Nephron progenitor cell (in vitro differentiated cells): ENCODE data around the gene HPCA.

Source experiments
- DNase-seq: peaks from one replicate; pipeline ENCODE4 v3.0.0; 2021
- H3K27ac Mint-ChIP-seq: 2 replicates; pipeline ENCODE4 v1.8.0; 2021; ENCODE audit warnings: mild to moderate bottlenecking, moderate library complexity, mixed read lengths
- H3K27me3 Mint-ChIP-seq: 2 replicates; pipeline ENCODE4 v1.8.0; 2021; ENCODE audit warnings: mild to moderate bottlenecking, low read depth, mixed read lengths; ENCODE audit not compliant: poor library complexity
- H3K36me3 Mint-ChIP-seq: 2 replicates; pipeline ENCODE4 v1.8.0; 2021; ENCODE audit warnings: low read depth, mixed read lengths
- H3K4me1 Mint-ChIP-seq: 2 replicates; pipeline ENCODE4 v1.8.0; 2021; ENCODE audit warnings: mixed read lengths
- H3K4me3 Mint-ChIP-seq: 2 replicates; pipeline ENCODE4 v1.8.0; 2021; ENCODE audit warnings: mild to moderate bottlenecking, moderate library complexity, mixed read lengths
- H3K9me3 Mint-ChIP-seq: 2 replicates; pipeline ENCODE4 v1.8.0; 2021; ENCODE audit warnings: mild to moderate bottlenecking, moderate library complexity, mixed read lengths
- CTCF ChIP-seq: fragments of 200-600 bp; sonication (generic); IDR thresholded peaks from 2 replicates; pipeline ENCODE4 v1.5.0; 2021; ENCODE audit warnings: antibody characterized with exemption

The HPCA gene

DNA sequence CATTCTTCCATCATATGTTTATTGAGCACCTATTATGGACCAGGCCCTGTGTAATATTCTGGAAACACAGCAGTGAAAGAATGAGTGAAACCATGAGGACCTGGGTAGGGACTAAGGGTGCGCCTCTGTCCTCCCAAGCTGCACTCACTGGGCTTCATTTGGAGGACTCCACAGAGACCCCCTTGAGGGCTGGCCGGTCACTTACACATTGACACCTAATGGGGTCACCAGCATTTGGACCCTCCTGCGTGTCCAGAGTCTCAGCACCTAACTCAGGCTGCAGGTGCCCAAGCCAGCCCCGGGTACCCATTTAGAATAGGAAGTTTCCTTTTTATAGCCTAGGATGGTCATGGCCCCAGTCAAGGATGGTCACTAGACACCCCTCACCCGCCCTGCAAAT, 12.8 kb upstream of the HPCA start:
- Mint-ChIP-seq H3K4me1 (peaks cover 70% of the 10 kb centered on the region), H3K4me3 (no peak overlapping the region), H3K27me3 (peaks cover 22% of the 10 kb centered on the region), H3K9me3 (no peaks in the 10 kb centered on the region), H3K27ac (no peak overlapping the region), H3K36me3 (peaks cover 4% of the 10 kb centered on the region)
- no peak for TF ChIP-seq CTCF
- DNase-seq, result no peak

- no peak for DNase-seq
- H3K4me1 Mint-ChIP-seq, result peaks cover 54% of the 10 kb centered on the region
- peaks cover 10% of the 10 kb centered on the region for H3K27me3 Mint-ChIP-seq
- H3K9me3 Mint-ChIP-seq, result no peaks in the 10 kb centered on the region
- TF ChIP-seq CTCF, result no peak
- H3K4me3 Mint-ChIP-seq, result no peak overlapping the region
- peak overlapping the region; percentile 0 for H3K27ac Mint-ChIP-seq
- no peaks in the 10 kb centered on the region for H3K36me3 Mint-ChIP-seq
Observed at GRCh38 chr1:32874860-32875752, 11.2 kb upstream of the HPCA start.

DNA sequence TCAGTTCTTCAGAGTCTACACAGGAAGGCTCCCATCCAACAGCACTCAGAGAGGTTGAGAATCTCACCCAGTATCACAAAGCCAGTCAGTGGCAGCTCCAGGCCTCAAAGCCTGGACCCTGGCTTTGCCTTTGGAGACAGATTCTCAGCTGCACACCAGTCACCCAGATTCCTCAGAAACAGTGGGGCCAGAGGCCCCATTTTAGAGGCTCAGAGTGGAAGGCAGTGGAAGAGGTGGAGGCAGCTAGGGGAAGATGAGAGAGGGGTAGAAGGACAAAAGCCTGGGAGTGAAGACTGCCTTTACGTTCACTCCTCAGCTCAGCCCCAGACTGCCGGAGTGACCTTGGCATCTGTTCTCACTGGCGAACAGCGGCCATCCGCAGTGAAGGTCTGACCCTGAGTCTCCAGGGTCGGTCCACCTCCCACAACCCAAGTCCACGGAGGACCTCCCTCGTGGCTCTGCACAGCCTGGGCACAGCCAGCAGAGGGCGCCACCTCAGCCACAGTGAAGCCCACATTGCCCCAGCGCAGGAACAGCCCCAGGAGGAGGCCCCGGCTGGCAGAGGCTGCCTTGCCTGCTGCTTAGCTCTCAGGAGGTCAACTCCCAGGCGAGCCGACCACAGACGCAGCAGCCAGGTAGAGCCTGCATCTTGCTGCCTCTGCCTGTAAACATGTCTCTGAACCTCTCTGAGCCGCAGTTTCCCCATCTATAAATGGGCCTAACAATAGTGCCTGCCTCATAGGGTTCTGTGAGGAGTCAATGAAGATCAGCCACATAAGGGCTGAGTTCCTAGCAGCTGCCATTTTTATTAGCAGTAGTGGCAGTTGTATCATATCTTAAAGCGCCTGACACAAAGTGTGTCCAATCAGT, 9.7 kb upstream of the HPCA start:
- TF ChIP-seq CTCF, result peak; percentile 71
- Mint-ChIP-seq H3K4me1 (peaks cover 50% of the 10 kb centered on the region), H3K36me3 (no peaks in the 10 kb centered on the region), H3K27me3 (peaks cover 4% of the 10 kb centered on the region), H3K9me3 (no peaks in the 10 kb centered on the region), H3K27ac (no peak overlapping the region), H3K4me3 (no peak overlapping the region)
- DNase-seq, result peak; percentile 62

DNA sequence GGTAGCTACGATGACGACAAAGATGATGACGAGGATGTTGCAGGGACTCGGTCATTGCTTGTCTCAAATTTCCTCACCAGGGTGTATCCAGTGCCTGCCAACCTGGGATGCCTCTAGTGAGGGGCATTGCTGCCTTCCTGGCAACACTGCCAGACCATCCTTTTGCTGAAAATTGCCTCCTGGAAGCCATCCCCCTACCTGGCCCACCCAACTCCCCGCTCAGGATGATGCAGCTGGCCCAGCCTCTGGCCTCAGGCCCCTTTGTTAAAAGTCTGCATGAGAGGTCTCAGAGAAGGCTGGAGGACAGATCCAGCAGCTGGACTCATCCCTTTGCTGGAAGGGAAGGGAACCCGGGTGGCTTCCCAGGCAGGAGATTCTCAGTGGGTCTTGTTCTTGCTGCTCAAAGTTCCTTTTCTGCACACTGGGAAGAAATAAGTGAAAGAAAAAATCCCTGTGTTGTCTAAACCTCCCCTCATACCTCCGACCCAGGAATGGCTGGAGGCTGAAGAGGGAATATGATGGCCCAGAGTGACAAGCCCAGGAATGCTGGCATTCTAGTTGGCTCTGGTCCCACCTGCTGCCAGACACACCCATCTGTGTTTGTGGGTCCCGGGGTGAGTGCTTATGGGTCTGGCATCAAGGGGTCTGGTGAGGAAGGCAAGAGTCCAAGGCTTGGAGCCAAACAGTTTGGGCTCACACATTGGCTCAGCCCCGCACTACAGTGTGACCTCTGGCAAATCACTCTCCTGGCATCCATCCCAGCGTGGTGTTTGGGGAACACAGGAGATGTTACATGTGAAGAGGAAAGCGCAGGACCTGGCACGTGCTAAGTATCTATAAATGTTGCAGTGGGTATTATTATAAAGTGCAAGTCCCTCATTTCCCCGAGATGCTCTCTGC, 8.8 kb upstream of the HPCA start:
- no peak for TF ChIP-seq CTCF
- H3K4me3 Mint-ChIP-seq, result no peak overlapping the region
- H3K36me3 Mint-ChIP-seq, result no peaks in the 10 kb centered on the region
- H3K4me1 Mint-ChIP-seq, result peaks cover 45% of the 10 kb centered on the region
- DNase-seq, result no peak
- H3K27ac Mint-ChIP-seq, result no peak overlapping the region
- no peaks in the 10 kb centered on the region for H3K9me3 Mint-ChIP-seq
- no peaks in the 10 kb centered on the region for H3K27me3 Mint-ChIP-seq

DNA sequence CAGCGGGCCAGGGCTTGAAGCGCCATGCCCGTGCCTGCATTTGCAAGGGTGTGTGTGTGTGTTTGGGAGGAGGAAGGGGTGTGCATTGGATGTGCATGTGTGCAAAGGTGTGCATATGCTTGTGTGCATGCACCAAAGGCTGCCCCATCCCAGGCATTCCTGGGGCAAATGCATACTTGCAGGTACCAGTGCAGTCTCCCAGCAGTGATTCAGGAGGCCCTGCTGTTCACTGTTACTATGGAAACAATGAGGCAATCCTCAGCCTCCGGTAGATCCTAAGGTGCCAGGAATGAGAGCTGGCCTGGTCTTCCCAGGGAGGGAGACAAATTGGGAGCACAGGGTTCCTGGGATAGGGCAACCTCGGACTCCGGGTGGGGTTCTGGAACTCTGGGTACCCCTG, 8.1 kb upstream of the HPCA start:
- H3K27me3 Mint-ChIP-seq, result no peaks in the 10 kb centered on the region
- DNase-seq, result no peak
- no peaks in the 10 kb centered on the region for H3K36me3 Mint-ChIP-seq
- no peak overlapping the region for H3K27ac Mint-ChIP-seq
- H3K9me3 Mint-ChIP-seq, result no peaks in the 10 kb centered on the region
- TF ChIP-seq CTCF, result no peak
- H3K4me1 Mint-ChIP-seq, result peaks cover 40% of the 10 kb centered on the region
- no peak overlapping the region for H3K4me3 Mint-ChIP-seq
